AG04450 (cell line): ENCODE data around the gene SPON1. TPM values are rescaled to one million over a fixed set of nuclear protein-coding genes. Genes with fewer than 3 reads are reported as not detected.

Experiments used
- CTCF ChIA-PET: fragments of 300-600, 350-600 bp; formaldehyde crosslinking; extraction: SDS; loops from one replicate; lab custom pipeline; 2022; ENCODE audit warnings: antibody characterized with exemption, inconsistent platforms; lab: Charles Lee
- POLR2A ChIA-PET: fragments of 350-600 bp; formaldehyde crosslinking; extraction: SDS; loops from one replicate; lab custom pipeline; 2021; ENCODE audit warnings: antibody characterized with exemption, inconsistent platforms; lab: Yijun Ruan, JAX
- DNase-seq: peaks from one replicate; pipeline ENCODE4 v3.0.0-alpha.2; 2011; ENCODE audit warnings: low read depth, low spot score
- H3K27ac ChIP-seq: one replicate; pipeline ENCODE4 v1.5.1; 2012; ENCODE audit warnings: low read depth, low read length, control low read depth
- H3K27me3 ChIP-seq: one replicate; pipeline ENCODE4 v1.6.0; 2012; ENCODE audit warnings: low read length; ENCODE audit not compliant: control insufficient read depth, insufficient read depth
- H3K4me3 ChIP-seq: 2 replicates; pipeline ENCODE4 v1.5.1; 2011; ENCODE audit warnings: mild to moderate bottlenecking, low read depth, low read length, control low read depth
- H3K9me3 ChIP-seq: 2 replicates; pipeline ENCODE4 v1.5.1; 2012; ENCODE audit warnings: low read length; ENCODE audit not compliant: control insufficient read depth, insufficient read depth
- polyA plus RNA-seq: library from polyadenylated mRNA; depleted of rRNA; stranded (reverse); fragments of >200 nt; gene quantifications from 2 replicates; pipeline ENCODE4 v1.2.3, GENCODE V29; 2011
- TF ChIP-seq, protein P1 (sequence below): IDR thresholded peaks from 2 replicates; pipeline ENCODE4 v1.5.1; 2011; ENCODE audit warnings: low read depth, low read length, control low read depth, inconsistent platforms

Gene SPON1
- polyA plus RNA-seq, 1 experiment: 0.53 TPM

DNA sequence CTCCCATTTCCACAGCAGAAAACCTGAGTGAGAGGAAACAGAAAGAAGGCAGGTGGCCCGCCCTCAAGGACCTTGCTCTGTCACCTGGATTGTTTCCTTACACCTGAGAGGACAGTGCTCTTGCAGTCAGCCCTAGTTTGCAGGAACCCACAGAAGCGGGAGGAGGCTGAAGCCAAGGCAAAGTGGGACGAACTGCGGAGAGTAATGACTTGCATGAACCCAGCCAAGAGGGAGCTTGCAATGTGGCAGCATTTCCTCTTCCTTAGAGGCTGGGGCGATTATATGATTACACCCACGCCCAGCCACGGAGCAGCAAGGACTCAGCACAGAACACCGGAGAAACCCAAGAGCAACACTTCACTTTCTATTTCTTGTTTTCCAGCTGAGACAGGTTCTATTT lies 102.6 kb downstream of the SPON1 start:
- CTCF ChIA-PET: no interaction called here
- Histone ChIP-seq H3K9me3 (no peaks in the 10 kb centered on the region), H3K27ac (no peak overlapping the region), H3K27me3 (peaks cover 3% of the 10 kb centered on the region), H3K4me3 (no peak overlapping the region)
- TF ChIP-seq, protein P1, sequence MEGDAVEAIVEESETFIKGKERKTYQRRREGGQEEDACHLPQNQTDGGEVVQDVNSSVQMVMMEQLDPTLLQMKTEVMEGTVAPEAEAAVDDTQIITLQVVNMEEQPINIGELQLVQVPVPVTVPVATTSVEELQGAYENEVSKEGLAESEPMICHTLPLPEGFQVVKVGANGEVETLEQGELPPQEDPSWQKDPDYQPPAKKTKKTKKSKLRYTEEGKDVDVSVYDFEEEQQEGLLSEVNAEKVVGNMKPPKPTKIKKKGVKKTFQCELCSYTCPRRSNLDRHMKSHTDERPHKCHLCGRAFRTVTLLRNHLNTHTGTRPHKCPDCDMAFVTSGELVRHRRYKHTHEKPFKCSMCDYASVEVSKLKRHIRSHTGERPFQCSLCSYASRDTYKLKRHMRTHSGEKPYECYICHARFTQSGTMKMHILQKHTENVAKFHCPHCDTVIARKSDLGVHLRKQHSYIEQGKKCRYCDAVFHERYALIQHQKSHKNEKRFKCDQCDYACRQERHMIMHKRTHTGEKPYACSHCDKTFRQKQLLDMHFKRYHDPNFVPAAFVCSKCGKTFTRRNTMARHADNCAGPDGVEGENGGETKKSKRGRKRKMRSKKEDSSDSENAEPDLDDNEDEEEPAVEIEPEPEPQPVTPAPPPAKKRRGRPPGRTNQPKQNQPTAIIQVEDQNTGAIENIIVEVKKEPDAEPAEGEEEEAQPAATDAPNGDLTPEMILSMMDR: no peak
- DNase-seq: no peak
- POLR2A ChIA-PET: no interaction called here

DNA sequence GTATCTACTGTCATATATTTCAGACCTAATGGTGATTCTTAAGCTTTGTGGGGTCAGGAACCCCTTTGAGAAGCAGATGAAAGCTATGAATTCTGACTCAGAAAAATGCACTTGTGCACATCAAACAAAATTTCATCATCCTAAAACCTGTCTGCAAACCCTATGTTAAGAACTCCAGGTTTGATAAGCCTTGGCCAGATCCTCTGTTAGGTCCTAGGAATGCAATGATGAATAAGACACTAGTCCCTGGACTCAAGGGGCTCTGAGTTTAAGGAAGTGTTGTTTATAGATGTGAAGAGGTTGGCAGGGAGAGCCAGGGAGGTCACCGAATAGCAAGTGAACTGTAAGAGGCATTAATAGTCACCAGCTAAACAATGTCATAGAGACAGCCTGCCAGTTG lies 103.2 kb downstream of the SPON1 start:
- TF ChIP-seq, protein P1: no peak
- peaks cover under 1% of the 10 kb centered on the region for H3K27me3 ChIP-seq
- H3K4me3 ChIP-seq: no peak overlapping the region
- POLR2A ChIA-PET: no interaction called here
- H3K9me3 ChIP-seq: no peaks in the 10 kb centered on the region
- DNase-seq: no peak
- CTCF ChIA-PET: no interaction called here
- H3K27ac ChIP-seq: no peak overlapping the region

DNA sequence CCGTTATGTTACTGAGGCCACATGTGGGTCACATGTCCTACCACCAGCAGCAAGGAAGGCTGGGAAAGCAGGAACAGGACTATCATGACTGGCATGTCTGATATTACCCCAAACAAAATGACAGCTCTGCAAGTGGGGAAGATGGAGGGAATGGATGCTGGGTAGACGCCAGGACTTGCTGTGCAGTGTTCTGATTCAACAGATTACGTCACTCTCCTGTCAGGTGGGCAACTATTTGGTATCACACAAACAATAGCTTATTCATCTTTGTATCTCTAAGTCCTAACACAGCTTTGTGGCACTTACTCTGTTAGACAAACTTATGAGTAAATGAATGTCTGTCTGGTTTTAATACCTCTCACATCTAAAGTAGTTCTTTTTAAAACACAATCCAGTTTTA lies 105.2 kb downstream of the SPON1 start:
- no peaks in the 10 kb centered on the region for H3K9me3 ChIP-seq
- CTCF ChIA-PET: no interaction called here
- no peak for DNase-seq
- H3K27ac ChIP-seq: no peak overlapping the region
- TF ChIP-seq, protein P1: no peak
- POLR2A ChIA-PET: no interaction called here
- no peaks in the 10 kb centered on the region for H3K27me3 ChIP-seq
- H3K4me3 ChIP-seq: no peak overlapping the region

DNA sequence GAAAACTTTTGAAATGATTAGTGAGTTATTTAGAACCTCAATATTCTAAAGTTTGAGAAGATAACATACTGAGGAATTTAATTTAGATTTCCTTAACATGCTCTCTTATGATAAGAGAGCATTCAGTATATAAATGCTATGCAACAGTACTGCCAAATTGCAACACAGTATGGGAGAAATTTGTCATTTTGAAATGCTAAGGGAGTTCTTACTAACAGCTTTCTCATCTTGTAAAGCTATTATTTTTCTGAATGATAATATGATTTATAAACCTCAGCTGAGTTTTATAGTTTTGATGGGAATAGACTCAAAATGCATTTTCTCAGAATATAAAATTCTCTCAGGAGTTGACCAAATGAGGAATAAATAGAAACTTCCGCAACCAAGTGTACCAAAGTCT lies 108.4 kb downstream of the SPON1 start:
- no peak for DNase-seq
- H3K9me3 ChIP-seq: no peaks in the 10 kb centered on the region
- POLR2A ChIA-PET: no interaction called here
- CTCF ChIA-PET: interaction anchor here (0.7 kb wide), 1 partner anchor 70 kb away, joined by 3 read pairs; no protein-coding TSS in a partner anchor
- H3K4me3 ChIP-seq: no peak overlapping the region
- no peak overlapping the region for H3K27ac ChIP-seq
- TF ChIP-seq, protein P1: no peak
- H3K27me3 ChIP-seq: no peaks in the 10 kb centered on the region

DNA sequence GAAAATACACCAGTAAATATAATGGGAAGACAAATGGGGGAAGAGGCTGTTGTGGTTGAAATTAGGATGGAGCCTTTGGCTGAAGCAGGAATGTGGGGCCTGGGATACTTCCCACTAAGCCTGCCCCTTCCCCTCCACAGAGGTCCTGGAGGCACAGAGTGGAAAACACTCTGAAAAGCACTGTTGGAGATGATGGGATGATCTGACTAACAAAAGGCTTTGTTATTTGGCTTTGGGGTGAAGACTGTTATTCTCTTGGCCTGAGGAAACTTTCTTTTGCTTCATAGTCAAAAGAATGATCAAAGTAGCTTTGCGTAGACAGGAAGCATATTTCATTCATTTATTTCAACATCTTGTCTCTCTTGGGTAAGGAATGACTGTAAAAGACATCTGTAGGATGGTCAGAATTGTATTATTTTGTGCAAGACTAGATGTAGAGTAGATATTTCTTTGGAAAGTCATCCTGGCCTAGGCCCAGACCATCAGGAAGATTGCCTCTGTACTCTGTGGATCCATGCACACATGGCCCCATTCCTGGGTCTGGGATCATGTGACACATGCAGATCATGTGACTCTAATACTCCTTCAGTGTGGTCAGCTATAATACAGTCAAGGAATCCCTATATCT lies 111.4 kb downstream of the SPON1 start:
- CTCF ChIA-PET: interaction anchor here (0.6 to 1.0 kb wide), 2 partner anchors 116 to 381 kb away, joined by 3 to 5 read pairs; no protein-coding TSS in a partner anchor

More for the DNA sequence above, 111.4 kb downstream of the SPON1 start:
- Histone ChIP-seq H3K9me3 (no peaks in the 10 kb centered on the region), H3K4me3 (no peak overlapping the region), H3K27ac (no peak overlapping the region), H3K27me3 (peaks cover 6% of the 10 kb centered on the region)
- POLR2A ChIA-PET: no interaction called here
- TF ChIP-seq, protein P1: no peak
- DNase-seq: no peak
